Measurements from ENCODE around the gene LRRC8B. TPM values are rescaled to one million over a fixed set of nuclear protein-coding genes. Genes with fewer than 3 reads are reported as not detected.
"Not testable (repeated sequence)": the region's sequence is repeated elsewhere in the genome, so short reads cannot be mapped to it uniquely, and the experiment has no call there.

The LRRC8B gene
- total RNA-seq, 2 experiments from 2014 or later, result 4.4 to 9.9 TPM

- ChIA-PET POLR2A (interaction anchor here (1.6 to 14.0 kb wide), 2 partner anchors 17 to 137 kb away, joined by 4 to 90 read pairs; no protein-coding TSS in a partner anchor), CTCF (ENCODE audit: unreplicated experiment) (no interaction called here)
- DNase-seq (ENCODE audit: low spot score), result no peak
- Histone ChIP-seq H3K4me1 (ENCODE audit: insufficient read depth, low read length, poor library complexity, severe bottlenecking) (no peaks in the 10 kb centered on the region), H4K20me1 (ENCODE audit: insufficient read depth, low read length) (no peaks in the 10 kb centered on the region), H3K36me3 (ENCODE audit: insufficient read depth, low read length) (no peaks in the 10 kb centered on the region), H2AFZ (ENCODE audit: low read length) (no peak overlapping the region), H3K27ac (ENCODE audit: low read depth, low read length, poor library complexity, severe bottlenecking) (no peak overlapping the region), H3K9me2 (ENCODE audit: insufficient read depth, low read length) (no peaks in the 10 kb centered on the region), H3K4me2 (ENCODE audit: low read length) (no peak overlapping the region), H3K79me2 (ENCODE audit: insufficient read depth, low read depth, low read length) (no peaks in the 10 kb centered on the region), H3K4me3 (ENCODE audit: low read depth, low read length, poor library complexity, severe bottlenecking) (no peak overlapping the region), H3K9me3 (ENCODE audit: low read length) (no peaks in the 10 kb centered on the region)
- intact Hi-C loops (cut with micrococcal nuclease; ENCODE audit: unreplicated experiment), result no loop called here
- no TSS peak for BruUV-seq (replicated peaks)
- TF ChIP-seq EZH2phosphoT487 (IDR thresholded peaks at IDR 0.05; ENCODE audit: borderline replicate concordance, low read depth, low read length), result no peak
- TF ChIP-seq, protein P1, sequence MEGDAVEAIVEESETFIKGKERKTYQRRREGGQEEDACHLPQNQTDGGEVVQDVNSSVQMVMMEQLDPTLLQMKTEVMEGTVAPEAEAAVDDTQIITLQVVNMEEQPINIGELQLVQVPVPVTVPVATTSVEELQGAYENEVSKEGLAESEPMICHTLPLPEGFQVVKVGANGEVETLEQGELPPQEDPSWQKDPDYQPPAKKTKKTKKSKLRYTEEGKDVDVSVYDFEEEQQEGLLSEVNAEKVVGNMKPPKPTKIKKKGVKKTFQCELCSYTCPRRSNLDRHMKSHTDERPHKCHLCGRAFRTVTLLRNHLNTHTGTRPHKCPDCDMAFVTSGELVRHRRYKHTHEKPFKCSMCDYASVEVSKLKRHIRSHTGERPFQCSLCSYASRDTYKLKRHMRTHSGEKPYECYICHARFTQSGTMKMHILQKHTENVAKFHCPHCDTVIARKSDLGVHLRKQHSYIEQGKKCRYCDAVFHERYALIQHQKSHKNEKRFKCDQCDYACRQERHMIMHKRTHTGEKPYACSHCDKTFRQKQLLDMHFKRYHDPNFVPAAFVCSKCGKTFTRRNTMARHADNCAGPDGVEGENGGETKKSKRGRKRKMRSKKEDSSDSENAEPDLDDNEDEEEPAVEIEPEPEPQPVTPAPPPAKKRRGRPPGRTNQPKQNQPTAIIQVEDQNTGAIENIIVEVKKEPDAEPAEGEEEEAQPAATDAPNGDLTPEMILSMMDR (conservative IDR thresholded peaks at IDR 0.05; ENCODE audit: low read length), result no peak
Observed at GRCh38 chr1:89624715-89625323, 100.2 kb downstream of the LRRC8B start.

DNA sequence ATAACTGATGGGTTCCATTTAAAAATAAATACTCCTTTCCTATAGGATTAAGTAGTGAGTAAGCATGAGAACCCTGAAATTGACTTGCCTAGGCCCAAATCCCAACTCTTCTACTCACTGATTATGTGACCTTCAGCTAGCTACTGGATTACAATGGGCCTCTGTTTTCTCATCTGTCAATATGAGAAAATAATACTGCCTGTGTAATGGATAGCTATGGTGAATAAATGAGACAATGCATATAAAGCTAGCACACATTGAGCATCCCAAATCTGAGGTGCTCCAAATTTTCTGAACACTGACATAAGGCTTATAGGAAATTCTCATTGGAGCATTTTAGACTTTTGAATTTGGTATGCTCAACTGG lies 103.0 kb downstream of the LRRC8B start:
- H3K27ac ChIP-seq (ENCODE audit: low read depth, low read length, poor library complexity, severe bottlenecking), result no peak overlapping the region
- TF ChIP-seq, protein P1 (conservative IDR thresholded peaks at IDR 0.05; ENCODE audit: low read length), result no peak
- no peak for TF ChIP-seq EZH2phosphoT487 (IDR thresholded peaks at IDR 0.05; ENCODE audit: borderline replicate concordance, low read depth, low read length)
- intact Hi-C loops (cut with micrococcal nuclease; ENCODE audit: unreplicated experiment), result no loop called here

GRCh38 chr1:89629146-89629545 lies 104.5 kb downstream of the LRRC8B start:
- ChIA-PET POLR2A (interaction anchor here (0.7 to 14.0 kb wide), 3 partner anchors 12 to 143 kb away, joined by 4 to 90 read pairs (median 5); no protein-coding TSS in a partner anchor), CTCF (ENCODE audit: unreplicated experiment) (no interaction called here)
- Histone ChIP-seq H3K27ac (ENCODE audit: low read depth, low read length, poor library complexity, severe bottlenecking) (no peak overlapping the region), H2AFZ (ENCODE audit: low read length) (no peak overlapping the region), H3K9me2 (ENCODE audit: insufficient read depth, low read length) (no peaks in the 10 kb centered on the region), H3K4me3 (ENCODE audit: low read depth, low read length, poor library complexity, severe bottlenecking) (no peak overlapping the region), H4K20me1 (ENCODE audit: insufficient read depth, low read length) (no peaks in the 10 kb centered on the region), H3K4me2 (ENCODE audit: low read length) (no peak overlapping the region), H3K4me1 (ENCODE audit: insufficient read depth, low read length, poor library complexity, severe bottlenecking) (peaks cover 10% of the 10 kb centered on the region), H3K9me3 (ENCODE audit: low read length) (no peaks in the 10 kb centered on the region), H3K36me3 (ENCODE audit: insufficient read depth, low read length) (no peaks in the 10 kb centered on the region), H3K79me2 (ENCODE audit: insufficient read depth, low read depth, low read length) (peaks cover 3% of the 10 kb centered on the region; the same call in 1 of the 2 replicates)
- intact Hi-C loops (cut with micrococcal nuclease; ENCODE audit: unreplicated experiment), result no loop called here
- TF ChIP-seq, protein P1 (conservative IDR thresholded peaks at IDR 0.05; ENCODE audit: low read length), result no peak
- DNase-seq (ENCODE audit: low spot score), result no peak
- BruUV-seq (replicated peaks), result no TSS peak

More for the DNA sequence above, 103.0 kb downstream of the LRRC8B start:
- H2AFZ ChIP-seq (ENCODE audit: low read length), result no peak overlapping the region
- H3K36me3 ChIP-seq (ENCODE audit: insufficient read depth, low read length), result no peaks in the 10 kb centered on the region
- H3K79me2 ChIP-seq (ENCODE audit: insufficient read depth, low read depth, low read length), result no peaks in the 10 kb centered on the region
- no peaks in the 10 kb centered on the region for H4K20me1 ChIP-seq (ENCODE audit: insufficient read depth, low read length)
- H3K4me2 ChIP-seq (ENCODE audit: low read length), result no peak overlapping the region
- CTCF ChIA-PET (ENCODE audit: unreplicated experiment), result no interaction called here
- no peak overlapping the region for H3K4me3 ChIP-seq (ENCODE audit: low read depth, low read length, poor library complexity, severe bottlenecking)
- POLR2A ChIA-PET, result interaction anchor here (0.7 to 14.0 kb wide), 3 partner anchors 15 to 677 kb away, joined by 3 to 90 read pairs (median 3); no protein-coding TSS in a partner anchor
- H3K4me1 ChIP-seq (ENCODE audit: insufficient read depth, low read length, poor library complexity, severe bottlenecking), result peaks cover 6% of the 10 kb centered on the region
- H3K9me2 ChIP-seq (ENCODE audit: insufficient read depth, low read length), result no peaks in the 10 kb centered on the region
- BruUV-seq (replicated peaks), result no TSS peak
- DNase-seq (ENCODE audit: low spot score), result no peak
- no peaks in the 10 kb centered on the region for H3K9me3 ChIP-seq (ENCODE audit: low read length)

- peaks cover 14% of the 10 kb centered on the region for H3K4me1 ChIP-seq (ENCODE audit: insufficient read depth, low read length, poor library complexity, severe bottlenecking)
- H4K20me1 ChIP-seq (ENCODE audit: insufficient read depth, low read length); intact Hi-C loops (cut with micrococcal nuclease; ENCODE audit: unreplicated experiment); H3K9me3 ChIP-seq (ENCODE audit: low read length); H3K4me3 ChIP-seq (ENCODE audit: low read depth, low read length, poor library complexity, severe bottlenecking); H3K27ac ChIP-seq (ENCODE audit: low read depth, low read length, poor library complexity, severe bottlenecking); DNase-seq (ENCODE audit: low spot score); BruUV-seq (replicated peaks); H3K36me3 ChIP-seq (ENCODE audit: insufficient read depth, low read length); H3K9me2 ChIP-seq (ENCODE audit: insufficient read depth, low read length); H2AFZ ChIP-seq (ENCODE audit: low read length); H3K79me2 ChIP-seq (ENCODE audit: insufficient read depth, low read depth, low read length); H3K4me2 ChIP-seq (ENCODE audit: low read length): not testable (repeated sequence)
- ChIA-PET POLR2A (interaction anchor here (0.7 to 14.0 kb wide), 4 partner anchors 12 to 143 kb away, joined by 4 to 90 read pairs (median 4); no protein-coding TSS in a partner anchor), CTCF (ENCODE audit: unreplicated experiment) (interaction anchor here (1.7 kb wide), 1 partner anchor 134 kb away, joined by 7 read pairs; no protein-coding TSS in a partner anchor)
Observed at GRCh38 chr1:89629600-89629999, 105.0 kb downstream of the LRRC8B start.

Data from OCI-LY7 (cell line).